IMR-90 (cell line): ENCODE measurements around the gene ADGRB3. TPM values are rescaled to one million over a fixed set of nuclear protein-coding genes. Genes with fewer than 3 reads are reported as not detected.

Source experiments
- ATAC-seq: fragments of 200-7000 bp; cut with Tn5 transposase; 2 replicates; pipeline ENCODE4 v1.9.1; 2020; ENCODE audit warnings: low read depth, mild to moderate bottlenecking, moderate library complexity
- BruUV-seq: library from RNA; stranded (reverse); fragments of 400-500 nt; replicated peaks from 2 replicates; lab custom pipeline; 2021; lab: Mats Ljungman, UMichigan
- CTCF ChIA-PET: fragments of 300-600 bp; formaldehyde crosslinking; extraction: SDS; loops from one replicate; lab custom pipeline; 2021; ENCODE audit warnings: antibody characterized with exemption; lab: Yijun Ruan, JAX
- POLR2A ChIA-PET: fragments of 300-600 bp; sonication (Branson Sonifier 250); formaldehyde crosslinking; loops from one replicate; lab custom pipeline; 2022; ENCODE audit warnings: antibody characterized with exemption; ENCODE audit not compliant: unreplicated experiment; lab: Charles Lee
- DNase-seq: peaks from one replicate; pipeline ENCODE4 v3.0.0; 2013
- H2AFZ ChIP-seq: replicated peaks from 2 replicates; pipeline ENCODE3; 2013; ENCODE audit warnings: low read length, mild to moderate bottlenecking; ENCODE audit not compliant: poor library complexity
- H2AK5ac ChIP-seq: 2 replicates; pipeline ENCODE4 v1.6.1; 2013; ENCODE audit warnings: low read depth, low read length, inconsistent platforms
- H2AK9ac ChIP-seq: replicated peaks from 2 replicates; pipeline ENCODE3; 2013; ENCODE audit warnings: mild to moderate bottlenecking, low read depth, low read length, moderate library complexity; ENCODE audit not compliant: poor library complexity
- H2BK120ac ChIP-seq: 2 replicates; pipeline ENCODE4 v1.6.1; 2013; ENCODE audit warnings: low read depth, low read length, inconsistent platforms
- H2BK15ac ChIP-seq: 3 replicates; pipeline ENCODE4 v1.6.1; 2013; ENCODE audit warnings: low read depth, low read length, inconsistent platforms
- H2BK20ac ChIP-seq: 2 replicates; pipeline ENCODE4 v1.6.1; 2013; ENCODE audit warnings: low read depth, mild to moderate bottlenecking, inconsistent platforms, low read length, moderate library complexity
- H2BK5ac ChIP-seq: 2 replicates; pipeline ENCODE4 v1.6.1; 2013; ENCODE audit warnings: mild to moderate bottlenecking, low read depth, low read length, inconsistent platforms; ENCODE audit not compliant: poor library complexity, severe bottlenecking
- H3K14ac ChIP-seq: replicated peaks from 2 replicates; pipeline ENCODE4 v1.6.1; 2013; ENCODE audit warnings: low read depth, low read length, inconsistent platforms
- H3K18ac ChIP-seq: 2 replicates; pipeline ENCODE4 v1.6.1; 2013; ENCODE audit warnings: low read depth, low read length, control low read depth
- H3K23ac ChIP-seq: 2 replicates; pipeline ENCODE4 v1.6.1; 2013; ENCODE audit warnings: low read depth, low read length, inconsistent platforms
- H3K27ac ChIP-seq: 2 replicates; pipeline ENCODE4 v1.5.1; 2013; ENCODE audit warnings: mild to moderate bottlenecking, control low read depth, low read length; ENCODE audit not compliant: insufficient read depth
- H3K27me3 ChIP-seq: 2 replicates; pipeline ENCODE4 v1.6.1; 2013; ENCODE audit warnings: low read length; ENCODE audit not compliant: control insufficient read depth, insufficient read depth
- H3K36me3 ChIP-seq: 2 replicates; pipeline ENCODE4 v1.6.1; 2013; ENCODE audit warnings: low read length, mixed read lengths; ENCODE audit not compliant: control insufficient read depth, insufficient read depth
- H3K4ac ChIP-seq: 2 replicates; pipeline ENCODE4 v1.6.1; 2013; ENCODE audit warnings: low read depth, low read length, inconsistent platforms
- H3K4me1 ChIP-seq: 2 replicates; pipeline ENCODE4 v1.6.1; 2013; ENCODE audit warnings: low read length, mixed read lengths; ENCODE audit not compliant: control insufficient read depth, insufficient read depth
- H3K4me2 ChIP-seq: 2 replicates; pipeline ENCODE4 v1.6.1; 2013; ENCODE audit warnings: low read depth, mild to moderate bottlenecking, control low read depth, low read length, moderate library complexity
- H3K4me3 ChIP-seq: 2 replicates; pipeline ENCODE4 v1.5.1; 2013; ENCODE audit warnings: low read depth, mild to moderate bottlenecking, control low read depth, low read length, moderate library complexity; ENCODE audit not compliant: insufficient read depth
- H3K56ac ChIP-seq: 2 replicates; pipeline ENCODE4 v1.6.1; 2013; ENCODE audit warnings: low read length, inconsistent platforms; ENCODE audit not compliant: insufficient read depth; ENCODE audit errors: extremely low read depth
- H3K79me1 ChIP-seq, 2 experiments: 2 replicates each; pipeline ENCODE4 v1.6.1; 2013; ENCODE audit warnings: low read length in 2 of 2, inconsistent platforms in 1 of 2, low read depth in 1 of 2
- H3K9ac ChIP-seq: 2 replicates; pipeline ENCODE4 v1.6.1; 2013; ENCODE audit warnings: low read depth, low read length, control low read depth
- H3K9me1 ChIP-seq: 2 replicates; pipeline ENCODE4 v1.6.1; 2013; ENCODE audit warnings: low read length, inconsistent platforms; ENCODE audit not compliant: insufficient read depth
- H3K9me3 ChIP-seq: 2 replicates; pipeline ENCODE4 v1.6.1; 2013; ENCODE audit warnings: low read length; ENCODE audit not compliant: control insufficient read depth, insufficient read depth
- H4K20me1 ChIP-seq: 2 replicates; pipeline ENCODE4 v1.6.1; 2013; ENCODE audit warnings: low read length, inconsistent platforms; ENCODE audit not compliant: insufficient read depth
- H4K5ac ChIP-seq: 2 replicates; pipeline ENCODE4 v1.6.1; 2013; ENCODE audit warnings: mild to moderate bottlenecking, low read depth, low read length, control low read depth
- H4K8ac ChIP-seq, 2 experiments: 2 replicates each; pipeline ENCODE4 v1.6.1; 2013; ENCODE audit warnings: low read depth in 2 of 2, low read length in 2 of 2, control low read depth in 1 of 2, inconsistent platforms in 1 of 2
- H4K91ac ChIP-seq: 2 replicates; pipeline ENCODE4 v1.6.1; 2013; ENCODE audit warnings: low read depth, low read length, inconsistent platforms; ENCODE audit not compliant: insufficient read depth
- BHLHE40 ChIP-seq: fragments of 150-350 bp; IDR thresholded peaks from 2 replicates; pipeline ENCODE4 v1.6.1; 2016; ENCODE audit warnings: mild to moderate bottlenecking, low read depth, low read length
- CEBPB ChIP-seq: IDR thresholded peaks from 2 replicates; pipeline ENCODE4 v1.6.1; 2012; ENCODE audit warnings: low read depth, low read length, improper control_type of control experiment
- CHD1 ChIP-seq: IDR thresholded peaks from 2 replicates; pipeline ENCODE4 v1.6.1; 2012; ENCODE audit warnings: low read depth, low read length, improper control_type of control experiment
- CTCF ChIP-seq: conservative IDR thresholded peaks from 2 replicates; pipeline ENCODE4 v1.5.1; 2012; ENCODE audit warnings: mild to moderate bottlenecking, low read depth, low read length, improper control_type of control experiment
- ELK1 ChIP-seq: fragments of 150-350 bp; IDR thresholded peaks from 2 replicates; pipeline ENCODE4 v1.6.1; 2016; ENCODE audit warnings: low read depth, mild to moderate bottlenecking, low read length, moderate library complexity, borderline replicate concordance
- FOS ChIP-seq: fragments of 150-350 bp; IDR thresholded peaks from 2 replicates; pipeline ENCODE4 v1.6.1; 2016; ENCODE audit warnings: low read depth, low read length
- MAFK ChIP-seq: IDR thresholded peaks from 2 replicates; pipeline ENCODE4 v1.6.1; 2012; ENCODE audit warnings: low read depth, low read length, improper control_type of control experiment
- MAZ ChIP-seq: IDR thresholded peaks from 2 replicates; pipeline ENCODE4 v1.6.1; 2012; ENCODE audit warnings: low read depth, mild to moderate bottlenecking, low read length, improper control_type of control experiment, moderate library complexity, borderline replicate concordance
- MXI1 ChIP-seq: IDR thresholded peaks from 2 replicates; pipeline ENCODE4 v1.6.1; 2012; ENCODE audit warnings: low read depth, mild to moderate bottlenecking, low read length, moderate library complexity, borderline replicate concordance
- NFE2L2 ChIP-seq: fragments of 150-350 bp; IDR thresholded peaks from 2 replicates; pipeline ENCODE4 v1.6.1; 2016; ENCODE audit warnings: low read depth, mild to moderate bottlenecking, low read length
- POLR2A ChIP-seq: IDR thresholded peaks from 2 replicates; pipeline ENCODE4 v1.6.1; 2012; ENCODE audit warnings: mild to moderate bottlenecking, low read depth, low read length
- RAD21 ChIP-seq: IDR thresholded peaks from 2 replicates; pipeline ENCODE4 v1.6.1; 2012; ENCODE audit warnings: low read length, improper control_type of control experiment
- RCOR1 ChIP-seq: IDR thresholded peaks from 2 replicates; pipeline ENCODE4 v1.6.1; 2012; ENCODE audit warnings: mild to moderate bottlenecking, low read length, improper control_type of control experiment; ENCODE audit not compliant: insufficient replicate concordance
- RFX5 ChIP-seq: IDR thresholded peaks from 2 replicates; pipeline ENCODE4 v1.8.0; 2012; ENCODE audit warnings: low read depth, mild to moderate bottlenecking, low read length, moderate library complexity
- SMC3 ChIP-seq: fragments of 150-350 bp; IDR thresholded peaks from 2 replicates; pipeline ENCODE4 v1.6.1; 2016; ENCODE audit warnings: low read depth, mild to moderate bottlenecking, antibody characterized with exemption, low read length, moderate library complexity
- USF2 ChIP-seq: fragments of 150-350 bp; IDR thresholded peaks from 2 replicates; pipeline ENCODE4 v1.6.1; 2017; ENCODE audit warnings: mild to moderate bottlenecking, antibody characterized with exemption, low read length, low read depth
- WGBS, 2 experiments: methylation state at CpG; one replicate each; pipeline versions ENCODE4 v1.1.5 to v1.1.7; 2013; ENCODE audit warnings: missing lambda C conversion rate in 2 of 2; ENCODE audit not compliant: insufficient read length in 1 of 2; ENCODE audit errors: extremely low coverage in 2 of 2; 5-methylcytosine and 5-hydroxymethylcytosine counted together
- dilution Hi-C: fragments of 300-500 bp; cut with HindIII; formaldehyde crosslinking; loops from one replicate; pipeline ENCODE4 v1.14.3; 2018; ENCODE audit warnings: low sequenced_read_pairs; ENCODE audit not compliant: unreplicated experiment
- in situ Hi-C: fragments of 300-500 bp; cut with MboI; formaldehyde crosslinking; loops from 3 replicates; pipeline ENCODE4 v1.14.3; 2019; ENCODE audit warnings: low sequenced_read_pairs, inconsistent platforms, mixed read lengths
- intact Hi-C: fragments of 100-400 bp; cut with micrococcal nuclease; formaldehyde crosslinking; loops from 2 replicates; pipeline ENCODE4 v1.10.0; 2022
- polyA plus RNA-seq, 3 experiments: library from polyadenylated mRNA; depleted of rRNA; stranded (reverse); fragments of >200 nt; gene quantifications; 2 replicates each; pipeline ENCODE4 v1.2.3, GENCODE V29; 2012; ENCODE audit warnings: low replicate concordance in 1 of 3
- total RNA-seq: library from RNA; depleted of rRNA; stranded (reverse); fragments of >200 nt; gene quantifications from 2 replicates; pipeline ENCODE4 v1.2.3, GENCODE V29; 2012

The ADGRB3 gene
- total and polyA plus RNA-seq, 2 of the 4 experiments (the other 2 are of a cell fraction): not detected

- no peak overlapping the region for H3K18ac ChIP-seq
- H2BK120ac ChIP-seq: no peak overlapping the region
- no peak for ATAC-seq
- peaks cover 5% of the 10 kb centered on the region for H3K27me3 ChIP-seq
- H3K4ac ChIP-seq: no peak overlapping the region
- intact Hi-C loops (loop anchor here (5.0 to 10.0 kb wide), 2 partner anchors 331 to 1098 kb away; no protein-coding TSS in a partner anchor), in situ Hi-C loops (loop anchor here (25.0 kb wide), 1 partner anchor 326 kb away; no protein-coding TSS in a partner anchor), dilution Hi-C loops (no loop called here)
- H4K91ac ChIP-seq: no peak overlapping the region
- H3K27ac ChIP-seq: no peak overlapping the region
- H3K4me3 ChIP-seq: no peak overlapping the region
- no TSS peak for BruUV-seq
- H3K4me1 ChIP-seq: no peaks in the 10 kb centered on the region
- H2BK20ac ChIP-seq: no peak overlapping the region
- ChIA-PET POLR2A (no interaction called here), CTCF (interaction anchor here (0.6 kb wide), 1 partner anchor 11 kb away, joined by 3 read pairs; no protein-coding TSS in a partner anchor)
- no peak overlapping the region for H4K8ac ChIP-seq
- no peak overlapping the region for H3K23ac ChIP-seq
- H4K5ac ChIP-seq: no peak overlapping the region
- H3K4me2 ChIP-seq: no peak overlapping the region
- no peaks in the 10 kb centered on the region for H3K9me3 ChIP-seq
- H2AK9ac ChIP-seq: no peak overlapping the region
- no peaks in the 10 kb centered on the region for H3K79me1 ChIP-seq
- no peak overlapping the region for H3K14ac ChIP-seq
- H3K56ac ChIP-seq: no peak overlapping the region
- no peak overlapping the region for H2AFZ ChIP-seq
- no peak overlapping the region for H2AK5ac ChIP-seq
- H3K9me1 ChIP-seq: no peaks in the 10 kb centered on the region
- H2BK5ac ChIP-seq: no peak overlapping the region
- H4K20me1 ChIP-seq: no peaks in the 10 kb centered on the region
- no peak for DNase-seq
- no peak overlapping the region for H3K9ac ChIP-seq
- H3K36me3 ChIP-seq: no peaks in the 10 kb centered on the region
- H2BK15ac ChIP-seq: no peak overlapping the region
- WGBS, 2 experiments: no CpG with 5 or more reads among the region's 5 CpGs
- no peak for TF ChIP-seq MAFK
- TF ChIP-seq RCOR1: no peak
- TF ChIP-seq CHD1: no peak
- TF ChIP-seq NFE2L2: no peak
- no peak for TF ChIP-seq CEBPB
- no peak for TF ChIP-seq USF2
- TF ChIP-seq RAD21: no peak
- TF ChIP-seq BHLHE40: no peak
- no peak for TF ChIP-seq RFX5
- TF ChIP-seq POLR2A: no peak
- TF ChIP-seq SMC3: no peak
- TF ChIP-seq FOS: no peak
- TF ChIP-seq MAZ: no peak
- TF ChIP-seq ELK1: no peak
- no peak for TF ChIP-seq CTCF
- TF ChIP-seq MXI1: no peak
Measured at GRCh38 chr6:68636666-68637065, 1.6 kb downstream of the ADGRB3 start.
